Esophagus muscularis mucosa (tissue), 3 donors: ENCODE measurements around the gene CNPY4.

ENCODE experiments used
- POLR2AphosphoS5 ChIP-seq, 2 donors: sonication (generic); formaldehyde crosslinking; IDR thresholded peaks; one replicate each; pipeline ENCODE4 v1.6.1; 2017; ENCODE audit warnings: antibody characterized with exemption in 2 of 2
- TF ChIP-seq, protein P1 (sequence below), 3 experiments: fragments of 200-600 bp in 2 of 3; fragments of 450-650 bp in 1 of 3; sonication (generic) in 2 of 3; IDR thresholded peaks; one replicate each; pipeline ENCODE4 v1.5.1; 2017 to 2019; ENCODE audit warnings: antibody characterized with exemption in 3 of 3, mild to moderate bottlenecking in 2 of 3, moderate library complexity in 1 of 3

DNA sequence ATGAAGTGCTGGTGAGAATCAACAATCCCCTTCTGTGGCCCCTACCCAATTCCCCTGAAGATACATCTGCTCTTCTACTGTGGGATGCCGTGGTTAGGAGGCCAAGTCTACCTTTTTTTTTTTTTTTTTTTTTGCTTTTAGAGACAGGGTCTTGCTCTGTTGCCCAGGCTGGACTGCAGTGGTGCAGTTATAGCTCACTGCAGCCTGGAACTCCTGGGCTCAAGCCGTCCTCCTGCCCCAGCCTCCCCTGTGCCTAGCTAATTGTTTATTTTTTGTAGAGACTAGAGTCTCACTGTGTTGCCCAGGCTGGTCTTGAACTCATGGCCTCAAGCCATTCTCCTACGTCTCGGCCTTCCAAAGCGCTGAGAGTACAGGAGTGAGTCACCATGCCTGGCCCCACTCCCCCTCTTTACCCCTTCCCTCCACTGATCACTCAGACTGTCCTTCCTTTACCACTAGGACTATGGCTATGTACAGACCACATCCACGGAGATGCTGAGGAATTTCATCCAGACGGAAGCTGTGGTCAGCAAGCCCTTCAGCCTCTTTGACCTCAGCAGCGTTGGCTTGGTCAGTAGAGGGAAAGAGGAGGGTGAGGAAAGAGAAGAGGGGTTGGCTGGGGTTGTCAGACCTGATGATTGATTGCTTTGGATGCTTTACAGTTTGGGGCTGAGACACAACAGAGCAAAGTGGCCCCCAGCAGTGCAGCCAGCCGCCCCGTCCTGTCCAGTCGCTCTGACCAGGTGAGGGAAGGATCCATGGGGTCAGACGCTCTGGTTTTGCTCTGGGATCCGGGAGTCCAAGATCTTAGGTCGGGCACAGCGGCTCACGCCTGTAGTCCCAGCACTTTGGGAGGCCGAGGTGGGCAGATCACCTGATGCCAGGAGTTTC, 16.2 kb upstream of the CNPY4 start:
- TF ChIP-seq, protein P1, sequence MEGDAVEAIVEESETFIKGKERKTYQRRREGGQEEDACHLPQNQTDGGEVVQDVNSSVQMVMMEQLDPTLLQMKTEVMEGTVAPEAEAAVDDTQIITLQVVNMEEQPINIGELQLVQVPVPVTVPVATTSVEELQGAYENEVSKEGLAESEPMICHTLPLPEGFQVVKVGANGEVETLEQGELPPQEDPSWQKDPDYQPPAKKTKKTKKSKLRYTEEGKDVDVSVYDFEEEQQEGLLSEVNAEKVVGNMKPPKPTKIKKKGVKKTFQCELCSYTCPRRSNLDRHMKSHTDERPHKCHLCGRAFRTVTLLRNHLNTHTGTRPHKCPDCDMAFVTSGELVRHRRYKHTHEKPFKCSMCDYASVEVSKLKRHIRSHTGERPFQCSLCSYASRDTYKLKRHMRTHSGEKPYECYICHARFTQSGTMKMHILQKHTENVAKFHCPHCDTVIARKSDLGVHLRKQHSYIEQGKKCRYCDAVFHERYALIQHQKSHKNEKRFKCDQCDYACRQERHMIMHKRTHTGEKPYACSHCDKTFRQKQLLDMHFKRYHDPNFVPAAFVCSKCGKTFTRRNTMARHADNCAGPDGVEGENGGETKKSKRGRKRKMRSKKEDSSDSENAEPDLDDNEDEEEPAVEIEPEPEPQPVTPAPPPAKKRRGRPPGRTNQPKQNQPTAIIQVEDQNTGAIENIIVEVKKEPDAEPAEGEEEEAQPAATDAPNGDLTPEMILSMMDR (IDR thresholded peaks at IDR 0.05), result no peak
- no peak for TF ChIP-seq POLR2AphosphoS5 (IDR thresholded peaks at IDR 0.05)
